HepG2 (cell line): Measurements from ENCODE around the gene LIME1. TPM values are rescaled to one million over a fixed set of nuclear protein-coding genes. Genes with fewer than 3 reads are reported as not detected.

Experiments used
- ATF7 ChIP-seq, 2 experiments: fragments of 450-650 bp in 1 of 2; sonication (generic) in 1 of 2; formaldehyde crosslinking in 1 of 2; IDR thresholded peaks; 2 replicates each; pipeline versions ENCODE4 v1.4.0 to v1.6.1; 2016 to 2020; ENCODE audit warnings: antibody characterized with exemption in 1 of 2, mild to moderate bottlenecking in 1 of 2, missing genetic modification reagents in 1 of 2
- CENPX ChIP-seq: sonication (generic); formaldehyde crosslinking; IDR thresholded peaks from 2 replicates; pipeline ENCODE4 v1.9.0; 2021; ENCODE audit warnings: mild to moderate bottlenecking, missing genetic modification reagents, moderate library complexity
- DDIT3 ChIP-seq: sonication (generic); formaldehyde crosslinking; IDR thresholded peaks from 2 replicates; pipeline ENCODE4 v1.4.0; 2020; ENCODE audit warnings: mild to moderate bottlenecking, missing genetic modification reagents
- GZF1 ChIP-seq: sonication (generic); formaldehyde crosslinking; IDR thresholded peaks from 2 replicates; pipeline ENCODE4 v1.5.1; 2020; ENCODE audit warnings: mild to moderate bottlenecking, missing genetic modification reagents
- HDAC1 ChIP-seq: sonication (generic); formaldehyde crosslinking; IDR thresholded peaks from 2 replicates; pipeline ENCODE4 v1.5.1; 2020; ENCODE audit warnings: mild to moderate bottlenecking, missing genetic modification reagents
- IKZF1 ChIP-seq: fragments of 450-650 bp; IDR thresholded peaks from 2 replicates; pipeline ENCODE4 v1.7.1; 2016
- KDM2A ChIP-seq: sonication (generic); formaldehyde crosslinking; IDR thresholded peaks from 2 replicates; pipeline ENCODE4 v1.4.0; 2020; ENCODE audit warnings: low read depth, missing genetic modification reagents, borderline replicate concordance
- KLF15 ChIP-seq: sonication (generic); formaldehyde crosslinking; IDR thresholded peaks from 2 replicates; pipeline ENCODE4 v1.8.1; 2023; ENCODE audit warnings: borderline replicate concordance, mild to moderate bottlenecking, inconsistent platforms, missing genetic modification reagents, mixed read lengths
- KMT2B ChIP-seq: IDR thresholded peaks from 2 replicates; pipeline ENCODE4 v1.6.1; 2016; ENCODE audit warnings: missing genetic modification reagents, missing compliant biosample characterization
- NFKBIZ ChIP-seq: IDR thresholded peaks from 2 replicates; pipeline ENCODE4 v1.6.1; 2018; ENCODE audit warnings: missing genetic modification reagents, missing compliant biosample characterization
- PATZ1 ChIP-seq: sonication (generic); formaldehyde crosslinking; IDR thresholded peaks from 2 replicates; pipeline ENCODE4 v1.4.0; 2020; ENCODE audit warnings: missing genetic modification reagents
- PITX1 ChIP-seq: sonication (generic); formaldehyde crosslinking; IDR thresholded peaks from 2 replicates; pipeline ENCODE4 v1.5.1; 2020; ENCODE audit warnings: mild to moderate bottlenecking, missing genetic modification reagents
- RXRB ChIP-seq: IDR thresholded peaks from 2 replicates; pipeline ENCODE4 v1.6.1; 2016; ENCODE audit warnings: borderline replicate concordance, missing genetic modification reagents, missing compliant biosample characterization
- SALL1 ChIP-seq: sonication (generic); formaldehyde crosslinking; IDR thresholded peaks from 2 replicates; pipeline ENCODE4 v1.8.0; 2022; ENCODE audit warnings: mild to moderate bottlenecking, missing genetic modification reagents
- TBP ChIP-seq: sonication (generic); formaldehyde crosslinking; IDR thresholded peaks from 2 replicates; pipeline ENCODE4 v1.5.0; 2020; ENCODE audit warnings: missing genetic modification reagents
- TCF12 ChIP-seq, 2 experiments: fragments of 450-650 bp in 1 of 2; sonication (generic) in 1 of 2; formaldehyde crosslinking in 1 of 2; IDR thresholded peaks; 2 replicates each; pipeline versions ENCODE4 v1.6.1 to v1.8.0; 2017 to 2022; ENCODE audit warnings: antibody characterized with exemption in 1 of 2, mild to moderate bottlenecking in 1 of 2, missing genetic modification reagents in 1 of 2, moderate library complexity in 1 of 2
- ZNF136 ChIP-seq: sonication (generic); formaldehyde crosslinking; IDR thresholded peaks from 2 replicates; pipeline ENCODE4 v1.8.1; 2022; ENCODE audit warnings: low read depth, mild to moderate bottlenecking, moderate library complexity, missing genetic modification reagents
- ZNF24 ChIP-seq: fragments of 450-650 bp; IDR thresholded peaks from 2 replicates; pipeline ENCODE4 v1.6.1; 2017; ENCODE audit warnings: antibody characterized with exemption, mild to moderate bottlenecking
- ZNF326 ChIP-seq: sonication (generic); formaldehyde crosslinking; IDR thresholded peaks from 2 replicates; pipeline ENCODE4 v1.4.0; 2020; ENCODE audit warnings: missing genetic modification reagents, borderline replicate concordance
- ZNF333 ChIP-seq: sonication (generic); formaldehyde crosslinking; IDR thresholded peaks from 2 replicates; pipeline ENCODE4 v1.4.0; 2020; ENCODE audit warnings: mild to moderate bottlenecking, missing genetic modification reagents, borderline replicate concordance
- ZNF543 ChIP-seq: sonication (generic); formaldehyde crosslinking; IDR thresholded peaks from 2 replicates; pipeline ENCODE4 v1.4.0; 2020; ENCODE audit warnings: mild to moderate bottlenecking, missing genetic modification reagents
- ZNF569 ChIP-seq: sonication (generic); formaldehyde crosslinking; IDR thresholded peaks from 2 replicates; pipeline ENCODE4 v1.5.0; 2020; ENCODE audit warnings: mild to moderate bottlenecking, missing genetic modification reagents, moderate library complexity, borderline replicate concordance
- ZNF770 ChIP-seq: sonication (generic); formaldehyde crosslinking; IDR thresholded peaks from 2 replicates; pipeline ENCODE4 v1.5.0; 2020; ENCODE audit warnings: mild to moderate bottlenecking, missing genetic modification reagents
- polyA plus RNA-seq, 8 experiments: library from polyadenylated mRNA; depleted of rRNA in 3 of 8; stranded (reverse) in 7 of 8; unstranded in 1 of 8; fragments of >200 nt; fragmentation: Illumina TruSeq in 4 of 8; extraction: Trizol in 4 of 8; gene quantifications; 2 replicates each; pipeline versions ENCODE4 v1.2.1 to v1.2.3, GENCODE V29; 2011 to 2016; ENCODE audit warnings: low read depth in 4 of 8, missing spikeins in 1 of 8, mixed read lengths in 1 of 8; ENCODE audit not compliant: insufficient read depth in 1 of 8
- total RNA-seq, 5 experiments: library from RNA; depleted of rRNA; stranded (reverse); fragments of >200 nt; fragmentation: Illumina TruSeq; extraction: Trizol; gene quantifications; 2 replicates each; pipeline ENCODE4 v1.2.3, GENCODE V29; 2016; ENCODE audit warnings: low read depth in 1 of 5
- TF ChIP-seq, protein P1 (sequence below): sonication (generic); formaldehyde crosslinking; IDR thresholded peaks from 2 replicates; pipeline ENCODE4 v1.8.1; 2023; ENCODE audit warnings: mild to moderate bottlenecking, missing genetic modification reagents

Gene LIME1
- total and polyA plus RNA-seq, 2 of the 13 experiments (the other 11 are each of a cell fraction or from before 2014, with no cell fraction given): 13.0 to 61.5 TPM

DNA sequence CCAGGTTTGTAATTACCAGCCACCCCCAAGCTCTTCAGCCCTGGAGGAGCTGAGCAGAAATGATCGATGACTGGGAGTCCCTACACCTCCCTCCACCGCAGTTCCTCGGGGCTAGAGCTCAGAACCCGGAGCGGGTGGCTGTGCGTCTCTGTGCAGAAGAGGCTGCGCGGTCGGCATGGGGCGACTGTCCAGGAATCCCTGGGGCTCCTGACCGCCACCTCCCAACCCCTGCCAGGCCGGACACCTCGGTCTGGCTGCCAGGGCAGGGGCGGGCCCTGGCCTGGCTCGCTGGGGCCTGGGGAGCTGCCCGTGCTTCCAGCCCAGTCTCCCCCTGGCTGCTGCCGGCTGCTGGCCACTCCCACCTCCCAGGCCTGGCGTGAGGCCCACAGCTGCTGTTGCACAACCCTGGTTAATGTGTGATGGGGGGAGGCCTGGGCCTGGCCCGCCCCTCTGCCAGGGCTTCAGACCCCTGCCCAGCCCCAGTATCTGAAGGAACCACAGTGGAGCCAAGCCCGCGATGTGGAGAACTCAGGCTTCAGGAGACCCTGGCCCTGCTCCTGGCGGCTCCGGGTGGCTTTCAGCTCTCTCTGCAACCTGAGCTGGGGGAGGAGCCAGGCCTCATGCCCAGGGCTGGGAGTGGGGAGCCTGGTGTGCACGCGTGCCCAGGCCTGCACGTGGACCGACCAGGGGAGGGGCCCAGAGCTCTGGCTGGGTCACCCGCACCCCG, 4.3 kb downstream of the LIME1 start (continued):
- TF ChIP-seq ZNF543 (CRISPR knock-in tag): peak; percentile 95
- TF ChIP-seq ATF7 (IDR thresholded peaks at IDR 0.05): no peak
- TF ChIP-seq ATF7 (CRISPR knock-in tag; IDR thresholded peaks at IDR 0.05): no peak; the same call in 1 of the 2 replicates
- peak; percentile 16; the same call in 1 of the 2 replicates for TF ChIP-seq ZNF24
- TF ChIP-seq PATZ1 (CRISPR knock-in tag): peak; percentile 100
- peak; percentile 93 for TF ChIP-seq PITX1 (CRISPR knock-in tag)
- 0 out of 2 replicates have a peak, but pooled peaks have one; percentile 56 for TF ChIP-seq DDIT3 (CRISPR knock-in tag)
- TF ChIP-seq KMT2B (CRISPR knock-in tag): peak; percentile 89
- TF ChIP-seq RXRB (CRISPR knock-in tag): peak; percentile 95
- TF ChIP-seq ZNF326 (CRISPR knock-in tag): no peak
- peak; percentile 97 for TF ChIP-seq KLF15 (CRISPR knock-in tag)
- TF ChIP-seq TCF12 (IDR thresholded peaks at IDR 0.05): no peak
- peak; percentile 68; the same call in 1 of the 2 replicates for TF ChIP-seq TCF12 (CRISPR knock-in tag; IDR thresholded peaks at IDR 0.05)
- peak; percentile 97 for TF ChIP-seq SALL1 (CRISPR knock-in tag)
- 0 out of 2 replicates have a peak, but pooled peaks have one; percentile 3 for TF ChIP-seq CENPX (CRISPR knock-in tag)
- TF ChIP-seq HDAC1 (CRISPR knock-in tag): peak; percentile 99
- TF ChIP-seq ZNF569 (CRISPR knock-in tag): no peak
- no peak for TF ChIP-seq IKZF1
- TF ChIP-seq TBP: no peak; the same call in 1 of the 2 replicates
- TF ChIP-seq, protein P1, sequence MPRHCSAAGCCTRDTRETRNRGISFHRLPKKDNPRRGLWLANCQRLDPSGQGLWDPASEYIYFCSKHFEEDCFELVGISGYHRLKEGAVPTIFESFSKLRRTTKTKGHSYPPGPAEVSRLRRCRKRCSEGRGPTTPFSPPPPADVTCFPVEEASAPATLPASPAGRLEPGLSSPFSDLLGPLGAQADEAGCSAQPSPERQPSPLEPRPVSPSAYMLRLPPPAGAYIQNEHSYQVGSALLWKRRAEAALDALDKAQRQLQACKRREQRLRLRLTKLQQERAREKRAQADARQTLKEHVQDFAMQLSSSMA: 0 out of 2 replicates have a peak, but pooled peaks have one; percentile 77
- TF ChIP-seq KDM2A (CRISPR knock-in tag): peak; percentile 98
- TF ChIP-seq NFKBIZ (CRISPR knock-in tag): peak; percentile 94
- TF ChIP-seq ZNF333 (CRISPR knock-in tag): peak; percentile 90; the same call in 1 of the 2 replicates
- peak; percentile 50; the same call in 1 of the 2 replicates for TF ChIP-seq ZNF770
- peak; percentile 94 for TF ChIP-seq ZNF136 (CRISPR knock-in tag)
- peak; percentile 90; the same call in 1 of the 2 replicates for TF ChIP-seq GZF1 (CRISPR knock-in tag)
